SU-DHL-6 (cell line): ENCODE results near the gene RANBP1.

Experiments used
- CTCF ChIP-seq: fragments of 200-600 bp; sonication (generic); IDR thresholded peaks from one replicate; pipeline ENCODE4 v1.5.1; 2017; ENCODE audit warnings: antibody characterized with exemption, mild to moderate bottlenecking, low read length, moderate library complexity; ENCODE audit not compliant: insufficient read depth, poor library complexity, severe bottlenecking
- EZH2phosphoT487 ChIP-seq: fragments of 200-600 bp; sonication (generic), shearing (Covaris generic); conservative IDR thresholded peaks from 2 replicates; pipeline ENCODE4 v1.6.1; 2018; ENCODE audit warnings: mild to moderate bottlenecking, antibody characterized with exemption, low read length, moderate library complexity, mixed read lengths

- TF ChIP-seq CTCF: no peak
- no peak for TF ChIP-seq EZH2phosphoT487
These were observed 5.4 kb upstream of the RANBP1 start for GRCh38 chr22:20110359-20110985.
